ENCODE measurements around the gene GRK1. TPM values are rescaled to one million over a fixed set of nuclear protein-coding genes. Genes with fewer than 3 reads are reported as not detected.

Gene GRK1
- total RNA-seq, 1 donor from 2014 or later: 1.5 TPM

DNA sequence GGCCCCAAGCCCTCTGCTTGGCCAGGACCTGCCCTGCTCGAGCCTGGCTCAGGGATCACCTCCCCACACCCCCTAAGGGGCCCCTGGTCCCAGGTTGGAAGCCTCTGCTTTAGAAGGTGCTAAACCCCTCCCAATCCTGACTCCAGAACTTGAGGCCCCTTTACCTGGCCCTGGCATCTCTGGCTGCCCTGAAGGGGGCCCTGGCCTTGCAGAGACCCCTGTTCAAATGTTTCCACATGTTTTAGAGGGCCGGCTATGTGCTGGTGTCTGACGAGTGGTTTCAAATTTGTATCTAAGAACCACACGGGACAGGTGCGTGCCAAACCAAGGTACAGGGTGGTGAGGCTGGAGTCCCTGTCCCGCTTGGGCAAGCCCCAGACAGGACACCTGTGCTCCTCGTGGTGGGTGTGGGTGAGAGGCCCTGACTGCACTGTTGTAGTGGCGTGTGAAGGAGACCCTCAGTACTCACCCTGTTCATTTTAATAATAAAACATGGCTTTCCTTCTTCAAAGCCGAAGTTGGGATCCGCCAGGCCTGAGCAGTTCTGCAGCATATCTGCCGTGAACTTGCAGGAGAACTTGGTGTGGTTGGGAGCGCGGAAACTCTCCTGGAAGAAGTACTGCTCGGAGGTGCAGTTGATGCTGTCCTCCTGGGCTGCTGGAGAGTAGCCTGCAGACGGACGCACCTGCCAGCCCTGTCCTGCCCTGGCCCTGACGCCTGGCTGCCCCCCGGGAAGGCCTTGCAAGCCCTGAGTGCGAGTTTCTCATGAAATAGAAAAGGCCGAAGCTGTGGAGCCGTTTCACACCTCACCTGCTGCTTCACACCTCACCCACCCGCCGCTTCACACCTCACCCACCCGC is 14.4 kb upstream of the GRK1 start:
- H3K27me3 Mint-ChIP-seq (ENCODE audit: low read depth): no peaks in the 10 kb centered on the region
- DNase-seq (ENCODE audit: low read depth, low spot score): no peak
- H3K9me3 Mint-ChIP-seq: no peaks in the 10 kb centered on the region
- TF ChIP-seq CTCF (conservative IDR thresholded peaks at IDR 0.05): no peak
- H3K4me1 Mint-ChIP-seq: peaks cover 5% of the 10 kb centered on the region
- no peak overlapping the region for H3K4me3 Mint-ChIP-seq
- peaks cover 10% of the 10 kb centered on the region for H3K36me3 Mint-ChIP-seq (ENCODE audit: low read depth)
- H3K27ac Mint-ChIP-seq (ENCODE audit: unreplicated experiment): no peak overlapping the region

DNA sequence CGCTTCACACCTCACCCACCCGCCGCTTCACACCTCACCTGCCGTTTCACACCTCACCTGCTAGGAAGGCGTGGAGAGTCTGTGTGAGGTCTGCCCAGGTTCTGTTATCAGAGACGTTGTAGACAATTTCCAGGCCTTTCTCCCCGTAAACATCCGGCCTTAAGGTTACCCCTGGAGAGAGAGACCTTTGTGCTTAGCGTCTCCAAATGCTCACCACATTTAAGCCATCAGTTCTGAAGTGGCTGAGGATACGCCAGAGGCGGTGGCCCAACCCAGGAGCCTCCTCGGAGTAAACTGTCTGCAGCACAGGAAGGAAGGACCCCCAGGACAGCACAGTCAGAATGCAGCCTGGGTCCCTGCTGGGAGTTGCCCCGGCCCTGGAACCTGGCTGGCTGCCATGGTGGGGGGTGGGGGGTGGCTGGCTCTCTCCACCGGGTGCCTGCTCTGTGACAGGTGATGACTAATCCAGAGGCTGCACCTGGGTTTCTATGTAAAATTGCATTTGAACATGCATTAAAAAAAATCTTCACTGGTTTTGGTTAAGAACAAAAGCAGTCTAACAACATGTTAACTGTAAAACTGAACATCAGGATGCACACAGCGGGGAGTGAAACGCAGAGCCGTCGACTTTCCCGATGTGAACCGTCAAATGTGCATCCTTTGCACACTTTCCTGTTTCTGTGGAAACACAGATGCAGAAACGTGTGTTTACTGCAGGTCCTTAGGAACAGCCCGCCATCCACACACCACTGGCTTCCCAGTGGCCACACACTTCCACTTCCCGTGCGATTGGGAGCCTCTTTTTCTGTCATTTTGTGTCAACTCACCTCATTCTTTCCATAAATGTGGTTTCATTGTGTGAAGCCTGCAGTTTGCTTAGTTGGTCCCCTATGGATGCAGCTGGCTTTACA is 13.5 kb upstream of the GRK1 start:
- H3K36me3 Mint-ChIP-seq (ENCODE audit: low read depth): peaks cover 4% of the 10 kb centered on the region
- no peak for TF ChIP-seq CTCF (conservative IDR thresholded peaks at IDR 0.05)
- DNase-seq (ENCODE audit: low read depth, low spot score): no peak
- H3K4me3 Mint-ChIP-seq: peak overlapping the region; percentile 4
- H3K27ac Mint-ChIP-seq (ENCODE audit: unreplicated experiment): no peak overlapping the region
- peaks cover 5% of the 10 kb centered on the region for H3K4me1 Mint-ChIP-seq
- H3K9me3 Mint-ChIP-seq: no peaks in the 10 kb centered on the region
- no peaks in the 10 kb centered on the region for H3K27me3 Mint-ChIP-seq (ENCODE audit: low read depth)

DNA sequence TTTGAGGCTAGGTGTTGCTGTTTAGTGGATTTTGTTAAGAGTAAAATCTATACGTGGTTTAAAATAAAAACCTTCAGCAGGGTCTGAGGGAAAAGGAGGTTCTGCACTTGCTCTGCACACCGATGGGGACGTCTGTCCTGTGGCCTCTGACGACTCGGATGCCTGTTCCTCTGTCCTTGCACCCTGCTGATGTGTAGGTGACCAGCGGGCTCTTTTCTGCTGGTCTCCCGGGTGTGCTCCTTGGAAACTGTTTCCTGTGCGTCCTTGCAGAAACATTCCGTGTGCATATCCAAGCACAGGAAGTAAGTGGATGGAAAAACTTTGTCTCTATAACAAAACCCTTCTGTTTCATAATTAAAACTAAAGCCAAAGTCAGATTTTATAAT is 12.9 kb upstream of the GRK1 start:
- H3K36me3 Mint-ChIP-seq (ENCODE audit: low read depth): peaks cover 3% of the 10 kb centered on the region
- H3K9me3 Mint-ChIP-seq: no peaks in the 10 kb centered on the region
- H3K4me3 Mint-ChIP-seq: peak overlapping the region; percentile 4
- TF ChIP-seq CTCF (conservative IDR thresholded peaks at IDR 0.05): no peak
- no peak overlapping the region for H3K27ac Mint-ChIP-seq (ENCODE audit: unreplicated experiment)
- DNase-seq (ENCODE audit: low read depth, low spot score): no peak
- H3K27me3 Mint-ChIP-seq (ENCODE audit: low read depth): no peaks in the 10 kb centered on the region
- peaks cover 5% of the 10 kb centered on the region for H3K4me1 Mint-ChIP-seq

DNA sequence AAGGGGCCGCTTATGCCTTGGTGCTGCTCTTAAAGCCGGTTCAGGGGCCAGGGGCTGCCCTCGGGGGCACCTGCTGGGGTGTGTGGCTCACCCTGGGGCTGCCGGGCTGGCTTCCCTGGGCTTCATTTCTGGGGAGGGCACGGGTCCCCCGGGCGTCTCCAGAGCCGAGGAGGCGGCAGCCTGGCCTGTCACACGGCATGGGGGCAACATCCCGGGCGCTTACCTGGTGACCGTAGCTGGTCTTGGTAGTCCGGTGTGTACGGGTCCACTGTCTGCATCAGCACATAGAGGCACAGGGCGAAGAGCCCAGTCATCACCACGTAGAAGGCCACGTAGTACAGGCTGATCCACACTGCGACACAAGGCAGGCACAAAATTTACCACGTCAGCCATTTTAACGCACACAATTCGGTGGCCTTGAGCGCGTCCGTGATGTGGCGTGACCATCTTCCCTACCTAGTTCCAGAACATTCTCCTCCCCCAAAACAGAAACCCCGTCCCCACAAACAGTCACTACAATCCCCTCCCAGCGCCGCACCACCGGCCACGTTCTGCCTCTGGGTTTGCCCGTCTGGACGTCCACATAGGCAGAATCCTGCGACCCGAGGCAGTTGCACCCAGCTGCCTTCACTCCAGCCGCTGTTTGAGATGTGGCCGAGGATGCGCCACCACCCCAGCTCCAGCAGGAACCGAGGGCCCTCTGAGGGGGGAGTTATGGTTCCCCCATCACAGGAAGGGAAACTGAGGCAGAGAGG is 12.3 kb upstream of the GRK1 start:
- no peaks in the 10 kb centered on the region for H3K9me3 Mint-ChIP-seq
- no peaks in the 10 kb centered on the region for H3K27me3 Mint-ChIP-seq (ENCODE audit: low read depth)
- peaks cover 5% of the 10 kb centered on the region for H3K4me1 Mint-ChIP-seq
- H3K36me3 Mint-ChIP-seq (ENCODE audit: low read depth): no peaks in the 10 kb centered on the region
- H3K4me3 Mint-ChIP-seq: no peak overlapping the region
- H3K27ac Mint-ChIP-seq (ENCODE audit: unreplicated experiment): peak overlapping the region; percentile 62
- DNase-seq (ENCODE audit: low read depth, low spot score): no peak
- no peak for TF ChIP-seq CTCF (conservative IDR thresholded peaks at IDR 0.05)

- no peaks in the 10 kb centered on the region for H3K36me3 Mint-ChIP-seq (ENCODE audit: low read depth)
- peak overlapping the region; percentile 62 for H3K27ac Mint-ChIP-seq (ENCODE audit: unreplicated experiment)
- no peaks in the 10 kb centered on the region for H3K9me3 Mint-ChIP-seq
- peaks cover 5% of the 10 kb centered on the region for H3K4me1 Mint-ChIP-seq
- no peaks in the 10 kb centered on the region for H3K27me3 Mint-ChIP-seq (ENCODE audit: low read depth)
- H3K4me3 Mint-ChIP-seq: no peak overlapping the region
- TF ChIP-seq CTCF (conservative IDR thresholded peaks at IDR 0.05): no peak
- no peak for DNase-seq (ENCODE audit: low read depth, low spot score)
Measured at GRCh38 chr13:113655346-113656002, 11.5 kb upstream of the GRK1 start.

Data from neural crest cell (in vitro differentiated cells).